Measurements from ENCODE around the gene IFNAR1.

The IFNAR1 gene

GRCh38 chr21:33324291-33325221 lies at the start of gene IFNAR1:
TSS of gene IFNAR1 (plus strand) at chr21:33324970. CDS start at chr21:33325056, 86 bp downstream.
- FAIRE-seq: no peak

GRCh38 chr21:33278721-33279120 lies 46.0 kb upstream of the IFNAR1 start:
- FAIRE-seq: no peak

- FAIRE-seq: no peak
Observed at GRCh38 chr21:33279330-33279820, 45.4 kb upstream of the IFNAR1 start.

- FAIRE-seq: no peak
Observed at GRCh38 chr21:33281096-33281652, 43.6 kb upstream of the IFNAR1 start.

GRCh38 chr21:33283203-33283602 lies 41.6 kb upstream of the IFNAR1 start:
- FAIRE-seq: no peak

- no peak for FAIRE-seq
Observed at GRCh38 chr21:33286076-33286475, 38.7 kb upstream of the IFNAR1 start.

- no peak for FAIRE-seq
Observed at GRCh38 chr21:33286600-33287456, 37.9 kb upstream of the IFNAR1 start.

- FAIRE-seq: no peak
Observed at GRCh38 chr21:33289199-33289819, 35.5 kb upstream of the IFNAR1 start.

- FAIRE-seq: no peak
Observed at GRCh38 chr21:33290441-33290840, 34.3 kb upstream of the IFNAR1 start.

- FAIRE-seq: no peak
Observed at GRCh38 chr21:33291686-33292085, 33.1 kb upstream of the IFNAR1 start.

GRCh38 chr21:33292724-33293123 lies 32.0 kb upstream of the IFNAR1 start:
- no peak for FAIRE-seq

- no peak for FAIRE-seq
Observed at GRCh38 chr21:33293136-33293535, 31.6 kb upstream of the IFNAR1 start.

GRCh38 chr21:33293811-33294216 lies 31.0 kb upstream of the IFNAR1 start:
- FAIRE-seq: no peak

- FAIRE-seq: no peak
Observed at GRCh38 chr21:33296156-33296555, 28.6 kb upstream of the IFNAR1 start.

GRCh38 chr21:33299181-33299752 lies 25.5 kb upstream of the IFNAR1 start:
- no peak for FAIRE-seq

GRCh38 chr21:33300701-33301631 lies 23.8 kb upstream of the IFNAR1 start:
- no peak for FAIRE-seq

GRCh38 chr21:33301632-33302002 lies 23.2 kb upstream of the IFNAR1 start:
- no peak for FAIRE-seq

- FAIRE-seq: no peak
Observed at GRCh38 chr21:33302055-33302454, 22.7 kb upstream of the IFNAR1 start.

- no peak for FAIRE-seq
Observed at GRCh38 chr21:33302796-33303195, 22.0 kb upstream of the IFNAR1 start.

GRCh38 chr21:33305344-33305671 lies 19.5 kb upstream of the IFNAR1 start:
- FAIRE-seq: no peak

- no peak for FAIRE-seq
Observed at GRCh38 chr21:33305938-33306337, 18.8 kb upstream of the IFNAR1 start.

Data from TTC549 (cell line).